ENCODE measurements around the gene DGKI.
"Not testable (repeated sequence)": the region's sequence is repeated elsewhere in the genome, so short reads cannot be mapped to it uniquely, and the experiment has no call there.

DGKI gene

GRCh38 chr7:137728426-137728825 is 118.3 kb downstream of the DGKI start:
- no peak for DNase-seq

GRCh38 chr7:137727413-137727812 is 119.4 kb downstream of the DGKI start:
- peak; percentile 13 for DNase-seq

- DNase-seq, result no peak
These were observed 128.4 kb downstream of the DGKI start for GRCh38 chr7:137718355-137718754.

- no peak for DNase-seq
These were observed 128.9 kb downstream of the DGKI start for GRCh38 chr7:137717811-137718271.

GRCh38 chr7:137717045-137717444 is 129.7 kb downstream of the DGKI start:
- DNase-seq, result no peak

- DNase-seq, result no peak
These were observed 130.7 kb downstream of the DGKI start for GRCh38 chr7:137716061-137716460.

GRCh38 chr7:137715533-137715932 is 131.2 kb downstream of the DGKI start:
- peak; percentile 10 for DNase-seq

GRCh38 chr7:137715121-137715520 is 131.7 kb downstream of the DGKI start:
- DNase-seq, result no peak

GRCh38 chr7:137706330-137706729 is 140.4 kb downstream of the DGKI start:
- not testable (repeated sequence) for DNase-seq

GRCh38 chr7:137704723-137705122 is 142.1 kb downstream of the DGKI start:
- no peak for DNase-seq

GRCh38 chr7:137703291-137704010 is 143.3 kb downstream of the DGKI start:
- DNase-seq, result peak; percentile 34

GRCh38 chr7:137696988-137697387 is 149.8 kb downstream of the DGKI start:
- no peak for DNase-seq

- no peak for DNase-seq
These were observed 150.4 kb downstream of the DGKI start for GRCh38 chr7:137696376-137696775.

GRCh38 chr7:137695942-137696341 is 150.8 kb downstream of the DGKI start:
- DNase-seq, result no peak

- no peak for DNase-seq
These were observed 151.3 kb downstream of the DGKI start for GRCh38 chr7:137695494-137695893.

GRCh38 chr7:137694405-137694804 is 152.4 kb downstream of the DGKI start:
- peak; percentile 32 for DNase-seq

- DNase-seq, result no peak
These were observed 154.4 kb downstream of the DGKI start for GRCh38 chr7:137692399-137692798.

- no peak for DNase-seq
These were observed 155.2 kb downstream of the DGKI start for GRCh38 chr7:137691566-137691965.

- DNase-seq, result no peak
These were observed 156.1 kb downstream of the DGKI start for GRCh38 chr7:137690635-137691034.

- no peak for DNase-seq
These were observed 157.0 kb downstream of the DGKI start for GRCh38 chr7:137689761-137690160.

GRCh38 chr7:137687556-137688265 is 159.1 kb downstream of the DGKI start:
- peak; percentile 72 for DNase-seq

GRCh38 chr7:137685433-137686164 is 161.2 kb downstream of the DGKI start:
- DNase-seq, result no peak

GRCh38 chr7:137684776-137685175 is 162.0 kb downstream of the DGKI start:
- DNase-seq, result no peak

- no peak for DNase-seq
These were observed 162.5 kb downstream of the DGKI start for GRCh38 chr7:137684316-137684715.

Measured in HCEC 1CT (cell line).